GM19035 (cell line): ENCODE data around the gene PLPP4.
A peak's percentile ranks its signal among the peaks of the same experiment; 100 is the strongest.

Source experiments
- ATAC-seq: cut with Tn5 transposase; IDR thresholded peaks from one replicate; pipeline ENCODE4 v1.9.1; 2021; ENCODE audit not compliant: unreplicated experiment

PLPP4 gene

DNA sequence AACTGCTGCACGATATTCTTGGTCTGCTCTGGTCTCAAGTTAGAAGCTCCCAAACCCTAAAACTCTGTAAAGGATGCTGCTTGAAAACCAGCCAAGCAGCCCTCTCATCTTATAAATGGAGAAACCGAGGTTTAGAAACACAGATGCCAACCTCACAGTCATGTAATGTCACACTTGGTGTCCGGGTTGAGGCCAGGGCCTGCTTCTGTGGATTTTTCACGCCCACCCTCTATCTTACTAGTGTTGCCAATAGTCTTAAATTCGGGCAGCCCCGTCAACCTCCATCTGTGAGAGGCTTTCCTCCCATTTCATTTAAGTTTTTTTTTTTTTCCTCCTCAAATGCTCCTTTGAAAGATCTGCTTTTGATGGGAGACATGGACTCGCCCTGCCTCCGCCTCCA, 28.9 kb downstream of the PLPP4 start:
- ATAC-seq: no peak

DNA sequence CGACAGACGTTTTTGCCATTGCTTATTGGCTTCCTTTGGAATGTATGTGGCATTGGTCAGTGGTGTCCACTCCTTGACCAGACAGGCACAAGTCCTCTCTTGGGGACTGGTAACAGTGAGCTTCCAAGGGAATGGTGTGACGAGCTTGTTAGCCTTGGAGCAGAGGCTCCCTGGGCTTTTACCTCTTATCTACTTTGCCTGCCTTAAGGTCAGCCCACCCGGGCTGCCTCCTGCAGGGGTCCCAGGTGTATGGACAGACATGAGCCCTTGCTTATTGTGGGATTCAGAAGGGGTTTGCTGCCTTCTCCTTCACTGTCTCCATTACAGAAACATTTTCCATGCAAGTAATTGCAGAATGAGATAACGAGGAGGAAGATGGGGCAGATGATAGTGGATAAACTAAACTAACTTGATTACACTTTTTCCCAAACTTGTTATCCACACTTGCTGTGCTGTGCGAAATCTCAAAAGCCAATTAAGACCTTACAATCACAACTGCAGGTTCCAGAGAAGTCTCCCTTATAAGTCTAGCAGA, 29.7 kb downstream of the PLPP4 start:
- ATAC-seq: no peak

DNA sequence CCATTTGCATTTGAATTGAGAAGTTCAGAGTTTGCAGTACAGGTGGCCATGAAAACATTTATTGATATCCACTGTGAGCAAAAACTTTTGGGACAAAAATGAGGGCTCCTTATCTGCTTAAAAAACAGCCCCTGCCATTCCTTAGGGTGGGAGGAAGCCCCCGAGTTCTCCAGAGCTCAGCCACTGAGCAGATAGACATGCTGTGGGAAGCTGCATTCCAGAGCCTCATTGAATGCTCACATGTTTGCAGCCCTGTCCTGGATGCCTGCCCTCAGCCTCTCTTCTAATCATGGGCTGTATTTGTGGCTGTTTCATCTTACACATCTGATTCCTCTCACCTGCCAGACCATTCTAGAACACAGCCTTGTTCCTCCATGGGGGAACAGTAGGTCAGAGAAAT, 33.3 kb downstream of the PLPP4 start:
- no peak for ATAC-seq

GRCh38 chr10:120492346-120492745, 35.3 kb downstream of the PLPP4 start:
- no peak for ATAC-seq

GRCh38 chr10:120493411-120494312, 36.6 kb downstream of the PLPP4 start:
- ATAC-seq: peak; percentile 71

GRCh38 chr10:120494313-120494710, 37.3 kb downstream of the PLPP4 start:
- no peak for ATAC-seq

- no peak for ATAC-seq
These were observed 38.4 kb downstream of the PLPP4 start for GRCh38 chr10:120495226-120496009.

GRCh38 chr10:120499883-120500282, 42.9 kb downstream of the PLPP4 start:
- no peak for ATAC-seq

DNA sequence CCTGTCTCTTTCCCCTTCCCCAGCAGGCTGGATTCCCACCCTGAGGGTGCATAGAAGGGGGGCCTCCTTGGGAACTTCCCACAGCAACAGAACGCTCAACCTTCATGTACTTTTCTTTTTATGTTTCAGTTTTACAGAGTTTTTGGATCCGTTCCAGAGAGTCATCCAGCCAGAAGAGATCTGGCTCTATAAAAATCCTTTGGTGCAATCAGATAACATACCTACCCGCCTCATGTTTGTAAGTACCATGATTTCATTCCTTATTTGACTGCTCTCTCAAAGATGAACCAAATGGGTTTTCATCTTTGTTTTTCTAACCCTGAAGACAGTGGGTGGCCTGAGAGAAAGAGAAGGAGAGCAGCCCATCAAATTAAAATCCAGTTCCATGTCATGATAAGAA, 46.7 kb downstream of the PLPP4 start:
- no peak for ATAC-seq

- ATAC-seq: peak; percentile 56
These were observed 47.2 kb downstream of the PLPP4 start for GRCh38 chr10:120504227-120504626.

GRCh38 chr10:120505056-120505455, 48.0 kb downstream of the PLPP4 start:
- no peak for ATAC-seq

GRCh38 chr10:120505866-120506265, 48.8 kb downstream of the PLPP4 start:
- no peak for ATAC-seq

DNA sequence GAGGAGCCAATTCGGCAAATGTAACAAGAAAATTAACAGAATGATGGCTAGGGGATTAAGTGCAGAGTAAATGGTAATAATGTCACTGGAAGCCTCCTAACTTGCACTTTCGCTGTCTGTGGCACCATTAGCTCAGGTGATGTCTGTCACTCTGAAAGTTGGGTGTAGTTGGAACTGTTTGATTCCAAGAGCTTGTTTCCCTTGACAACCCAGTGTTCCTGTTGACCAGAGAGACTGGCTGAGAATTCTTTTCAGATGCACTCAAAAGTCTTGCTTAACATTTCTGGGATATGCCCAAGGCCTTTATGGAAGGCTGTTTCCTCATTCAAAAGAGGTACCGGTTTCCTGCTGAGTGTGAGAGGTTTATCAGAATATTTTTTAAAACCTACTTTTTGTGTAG, 49.6 kb downstream of the PLPP4 start:
- ATAC-seq: no peak

GRCh38 chr10:120507175-120507574, 50.1 kb downstream of the PLPP4 start:
- no peak for ATAC-seq

DNA sequence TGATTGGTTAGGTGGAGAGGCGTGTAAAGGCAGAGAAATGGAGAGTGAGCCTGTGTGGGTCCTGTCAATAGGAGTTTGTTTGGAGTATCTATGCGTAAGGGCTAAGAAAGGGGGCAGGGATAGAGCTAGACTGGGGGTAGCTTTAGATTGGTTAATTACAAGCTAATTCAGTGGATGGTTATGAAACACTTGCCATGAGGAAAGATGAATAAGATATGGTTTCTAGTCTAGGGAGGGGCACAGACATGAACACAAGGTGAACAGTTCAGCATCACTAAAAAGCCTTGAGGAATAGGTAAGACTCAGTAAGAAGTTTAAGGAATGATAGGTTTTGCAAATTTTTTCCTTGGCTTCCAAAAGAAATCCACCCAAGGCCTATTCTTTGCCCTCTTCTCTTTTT, 50.6 kb downstream of the PLPP4 start:
- no peak for ATAC-seq

DNA sequence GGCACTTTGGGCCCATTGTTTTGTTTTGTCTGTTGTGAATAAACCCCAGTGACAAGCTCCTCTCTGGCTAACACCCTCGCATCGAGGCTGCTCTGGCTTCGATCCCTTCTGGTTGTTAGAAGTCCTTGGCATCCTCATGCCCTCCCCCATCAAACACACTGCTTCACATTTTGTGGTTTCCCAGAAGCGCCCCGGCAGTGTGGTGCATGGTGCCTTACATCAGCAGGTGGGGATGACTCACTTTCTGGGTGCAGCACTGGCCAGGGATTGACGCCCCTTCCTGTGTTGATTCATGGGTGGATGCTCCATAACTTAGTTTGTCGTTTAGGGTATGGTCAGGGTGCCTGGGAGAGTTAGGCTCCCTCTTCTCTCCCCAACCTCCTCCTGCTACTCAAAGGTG, 51.4 kb downstream of the PLPP4 start:
- no peak for ATAC-seq

- ATAC-seq: no peak
These were observed 51.9 kb downstream of the PLPP4 start for GRCh38 chr10:120508966-120509365.

GRCh38 chr10:120511165-120511564, 54.1 kb downstream of the PLPP4 start:
- ATAC-seq: no peak

DNA sequence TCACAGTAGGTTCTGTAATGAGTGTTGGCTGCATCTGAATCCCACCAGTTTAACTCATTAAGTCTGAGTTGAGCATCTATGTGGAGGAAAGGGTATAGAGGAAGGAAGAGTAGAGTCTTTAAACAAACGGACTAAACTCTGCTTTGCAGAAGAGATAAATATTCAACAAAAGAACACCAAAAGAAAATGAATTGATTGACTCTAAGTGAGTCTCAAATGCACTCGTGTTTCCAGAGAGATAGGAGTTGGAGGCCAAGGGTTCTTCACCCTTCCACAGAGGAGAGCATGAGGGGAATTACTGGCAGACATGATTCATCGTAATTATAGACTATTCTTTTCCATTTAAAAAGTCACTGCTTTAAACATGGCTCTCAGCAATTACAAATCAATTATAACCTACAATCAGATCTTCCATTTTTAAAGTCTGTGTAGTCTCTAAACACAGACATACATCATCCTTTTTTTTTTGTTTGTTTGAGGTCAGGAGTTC, 56.3 kb downstream of the PLPP4 start:
- ATAC-seq: no peak

GRCh38 chr10:120514035-120514620, 57.1 kb downstream of the PLPP4 start:
- no peak for ATAC-seq

DNA sequence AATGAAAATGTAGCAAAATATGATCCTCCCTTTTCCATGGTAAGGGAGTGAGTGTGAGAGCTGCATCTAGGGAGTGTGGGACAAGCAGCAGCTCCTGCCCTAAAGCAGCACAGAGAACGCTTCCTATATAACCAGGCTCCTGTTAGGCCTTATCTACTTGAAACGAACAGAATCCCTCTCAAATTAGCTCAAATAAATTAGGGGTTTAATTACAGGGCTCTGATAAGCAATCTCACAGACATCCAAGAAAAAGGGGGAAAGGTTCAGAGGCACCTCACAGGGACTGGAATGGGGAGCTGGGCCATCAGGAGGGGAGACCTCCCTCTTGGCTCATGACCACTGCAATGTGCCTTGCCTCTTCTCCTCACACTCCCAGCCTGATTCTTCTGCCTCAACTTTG, 57.9 kb downstream of the PLPP4 start:
- no peak for ATAC-seq
